AML-193 (cell line): ENCODE results near the gene WDFY2.
"Not testable (repeated sequence)": the region's sequence is repeated elsewhere in the genome, so short reads cannot be mapped to it uniquely, and the experiment has no call there.

Experiments used
- DNase-seq, 2 experiments: peaks; one replicate each; lab custom pipeline; 2025; lab: John Stamatoyannopoulos, UW

The WDFY2 gene

DNA sequence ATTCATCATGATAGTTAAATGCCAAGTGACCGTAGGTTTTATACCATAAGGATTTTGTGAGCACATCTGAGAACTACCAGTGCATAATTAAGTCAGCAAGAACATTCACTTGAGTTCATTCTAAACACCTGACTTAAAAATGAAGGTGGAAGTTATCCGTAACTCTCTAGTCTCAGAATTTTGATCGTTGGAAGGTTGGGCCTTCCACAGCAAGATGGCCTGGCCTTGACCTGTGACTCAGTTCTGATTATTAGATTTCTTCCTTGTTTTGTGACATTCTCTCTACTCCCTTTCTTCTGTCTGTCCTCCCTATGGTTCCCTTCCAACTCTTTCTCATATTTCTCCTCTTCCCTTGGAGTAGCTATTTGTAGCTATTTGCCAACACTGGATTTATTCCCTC is 20.0 kb upstream of the WDFY2 start:
- no peak for DNase-seq

DNA sequence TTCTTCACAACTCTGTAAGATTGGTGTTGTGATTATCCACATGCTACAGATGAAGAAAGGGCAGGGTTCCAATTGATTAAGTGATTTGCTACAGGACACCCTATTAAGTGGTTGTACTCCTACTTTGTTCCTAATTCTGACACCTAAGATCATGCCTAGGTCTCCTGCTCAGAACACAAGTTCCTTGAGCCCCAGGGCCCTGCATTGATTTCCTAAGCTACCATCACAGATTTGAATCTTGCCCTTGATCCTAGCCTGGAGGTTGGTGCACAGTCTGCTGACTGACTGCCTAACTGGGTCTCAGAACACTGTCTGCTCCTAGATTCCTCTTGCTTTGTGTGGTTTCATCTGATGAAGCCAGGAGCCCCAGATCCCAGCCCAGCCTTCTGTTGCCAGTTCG is 19.6 kb upstream of the WDFY2 start:
- no peak for DNase-seq

DNA sequence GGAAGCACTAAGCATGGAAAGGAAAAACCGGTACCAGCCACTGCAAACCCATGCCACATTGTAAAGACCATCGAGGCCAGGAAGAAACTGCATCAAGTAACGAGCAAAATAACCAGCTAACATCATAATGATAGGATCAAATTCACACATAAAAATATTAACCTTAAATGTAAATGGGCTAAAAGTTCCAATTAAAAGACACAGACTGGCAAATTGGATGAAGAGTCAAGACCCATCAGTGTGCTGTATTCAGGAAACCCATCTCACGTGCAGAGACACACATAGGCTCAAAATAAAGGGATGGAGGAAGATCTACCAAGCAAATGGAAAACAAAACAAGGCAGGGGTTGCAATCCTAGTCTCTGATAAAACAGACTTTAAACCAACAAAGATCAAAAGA is 15.3 kb upstream of the WDFY2 start:
- not testable (repeated sequence) for DNase-seq

DNA sequence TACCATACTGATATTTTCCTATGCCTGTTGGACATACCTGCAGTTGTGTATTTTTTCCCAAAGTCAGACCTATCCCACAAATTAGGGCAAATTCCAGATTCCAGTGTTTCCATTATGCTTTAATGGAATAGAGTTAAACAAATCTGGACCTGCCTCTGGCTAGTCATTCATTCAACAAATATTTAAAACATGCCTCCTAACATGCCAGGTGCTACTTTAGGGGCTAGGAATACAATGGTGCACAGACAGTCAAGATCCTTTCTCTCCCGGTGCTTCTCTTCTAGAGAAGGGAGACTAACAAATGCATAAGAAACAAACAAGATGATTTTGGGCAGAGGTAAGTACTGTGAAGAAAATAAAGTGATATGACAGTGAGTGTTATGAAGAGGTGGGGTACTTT is 7.5 kb upstream of the WDFY2 start:
- DNase-seq: no peak

DNA sequence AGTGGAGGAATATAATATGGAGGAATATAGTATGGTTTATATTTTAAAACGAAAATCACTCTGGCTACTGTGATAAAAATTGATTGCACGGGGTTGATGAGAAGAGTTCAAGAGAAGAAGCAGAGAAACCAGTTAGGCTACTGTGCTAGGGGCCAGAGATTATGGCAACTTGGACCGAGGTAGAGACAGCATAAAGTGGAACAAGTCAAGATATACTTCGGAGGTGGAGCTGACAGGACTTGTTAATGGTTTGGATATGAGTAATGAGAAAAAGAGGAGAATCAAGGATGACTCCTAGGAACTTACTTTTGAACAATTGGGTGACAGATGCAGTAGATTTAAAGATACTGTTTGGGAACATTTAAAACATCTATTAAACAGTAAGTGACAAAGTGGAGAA is 6.6 kb upstream of the WDFY2 start:
- no peak for DNase-seq

DNA sequence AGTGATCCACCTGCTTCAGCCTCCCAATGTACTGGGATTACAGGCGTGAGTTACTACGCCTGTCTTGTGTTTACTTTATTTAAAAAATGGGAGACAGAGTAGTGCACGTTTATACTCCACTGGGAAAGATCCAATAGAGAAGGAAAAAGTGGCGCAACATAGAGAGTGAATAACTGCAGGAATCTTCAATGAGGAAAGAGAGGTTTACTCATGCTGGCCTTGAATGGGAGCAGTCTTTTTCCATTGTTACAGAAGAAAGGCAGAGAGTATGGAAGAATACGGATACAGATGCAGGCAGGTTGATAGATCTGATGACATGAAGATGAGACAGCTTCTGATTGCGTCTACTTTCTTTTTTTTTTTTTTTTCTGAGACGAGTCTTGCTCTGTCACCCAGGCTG is 4.6 kb upstream of the WDFY2 start:
- DNase-seq: no peak

DNA sequence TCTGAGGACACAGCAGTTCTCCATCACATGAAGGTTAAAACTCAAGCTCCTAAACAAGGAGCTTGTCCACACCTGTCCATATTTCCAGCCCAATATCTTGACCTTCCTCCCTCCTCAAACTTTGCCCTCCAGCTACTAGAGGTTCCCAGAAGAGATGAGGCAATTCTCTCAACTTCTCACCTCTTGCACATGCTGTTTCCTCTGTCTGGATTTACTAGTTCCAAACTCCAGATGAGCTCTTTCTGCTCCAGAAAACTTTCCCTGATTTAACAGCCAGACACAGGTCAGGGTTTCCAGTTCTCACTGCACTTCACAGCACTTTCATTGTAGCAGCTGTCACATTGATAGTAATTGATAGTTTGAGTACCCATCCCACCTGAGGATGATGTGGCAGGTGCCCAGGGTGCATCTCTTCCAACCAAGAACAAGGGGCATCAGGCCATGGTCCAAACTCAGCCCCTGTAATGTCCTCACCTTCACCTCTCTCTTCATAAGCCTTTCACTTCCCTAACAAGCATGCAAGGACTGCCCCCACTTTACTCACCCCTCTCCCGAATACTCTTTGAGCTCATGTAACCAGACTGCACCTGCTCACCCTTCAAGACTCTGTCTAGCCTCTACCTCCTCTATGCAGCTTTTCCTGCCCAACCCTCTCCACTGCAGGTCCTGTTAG is 3.0 kb upstream of the WDFY2 start:
- DNase-seq: no peak

DNA sequence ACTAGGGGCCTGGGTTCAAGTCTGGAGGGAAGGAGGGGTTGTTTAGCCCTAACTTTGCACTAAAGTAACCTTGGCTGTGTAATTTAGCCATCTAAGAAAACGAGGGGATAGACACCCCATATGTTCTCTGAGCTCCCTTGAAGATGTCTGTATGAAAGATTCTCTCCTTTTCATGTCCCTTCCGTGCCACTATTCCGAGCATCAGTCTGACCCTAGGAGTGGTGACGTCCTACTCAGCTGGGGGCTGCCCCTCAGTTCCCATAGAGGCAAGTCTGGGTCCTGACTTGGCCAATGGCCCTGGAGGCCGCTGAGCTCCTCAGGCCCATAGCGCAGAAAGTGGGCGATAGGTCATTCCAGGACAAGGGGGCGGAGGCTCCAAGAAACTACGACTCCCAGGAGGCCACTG is 790 bp upstream of the WDFY2 start:
- DNase-seq: no peak

DNA sequence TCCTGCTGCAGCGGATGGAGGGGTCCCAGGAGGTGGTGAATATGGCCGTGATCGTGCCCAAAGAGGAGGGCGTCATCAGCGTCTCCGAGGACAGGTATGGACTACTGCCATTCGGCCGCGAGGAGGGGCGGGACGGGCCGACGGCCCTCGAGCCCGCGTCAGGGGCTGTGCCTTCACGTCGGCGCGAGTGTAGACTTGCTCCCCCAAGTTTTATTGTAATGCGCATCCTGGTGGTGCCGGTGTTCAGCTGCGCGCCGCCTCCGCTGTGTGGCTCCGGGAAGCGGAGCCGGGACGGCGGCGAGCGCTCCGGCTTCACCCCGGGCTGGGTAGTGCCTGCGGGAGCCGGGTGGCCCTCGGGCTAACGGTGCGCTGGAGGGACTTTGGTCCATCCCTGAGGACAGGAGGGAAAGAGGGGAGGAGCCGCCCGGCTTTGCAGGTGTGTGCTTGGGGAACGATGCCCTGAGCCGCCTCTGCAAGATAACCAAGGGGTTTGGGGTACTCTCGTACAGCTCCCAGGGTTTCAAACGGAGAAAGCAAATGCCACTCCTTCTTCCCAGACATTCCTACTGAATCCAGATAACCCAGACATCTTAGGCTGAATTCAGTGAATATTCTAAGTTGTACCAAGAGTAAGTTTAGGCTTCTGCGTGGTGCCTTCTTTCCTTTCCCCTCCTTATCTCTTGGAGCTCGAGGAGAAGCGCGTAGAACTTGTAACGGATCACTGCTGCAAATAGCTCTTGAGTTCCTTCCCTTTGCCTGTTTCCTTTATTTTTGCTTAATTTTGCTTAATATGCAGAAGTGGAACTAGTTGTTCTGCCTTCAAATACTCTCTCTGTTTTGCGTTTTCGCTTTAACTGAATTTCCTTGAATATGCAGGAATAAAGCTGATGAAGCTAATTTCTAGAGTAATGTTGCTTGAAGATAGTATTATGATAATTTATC is 740 bp downstream of the WDFY2 start:
- DNase-seq: peak; percentile 57 to 67

DNA sequence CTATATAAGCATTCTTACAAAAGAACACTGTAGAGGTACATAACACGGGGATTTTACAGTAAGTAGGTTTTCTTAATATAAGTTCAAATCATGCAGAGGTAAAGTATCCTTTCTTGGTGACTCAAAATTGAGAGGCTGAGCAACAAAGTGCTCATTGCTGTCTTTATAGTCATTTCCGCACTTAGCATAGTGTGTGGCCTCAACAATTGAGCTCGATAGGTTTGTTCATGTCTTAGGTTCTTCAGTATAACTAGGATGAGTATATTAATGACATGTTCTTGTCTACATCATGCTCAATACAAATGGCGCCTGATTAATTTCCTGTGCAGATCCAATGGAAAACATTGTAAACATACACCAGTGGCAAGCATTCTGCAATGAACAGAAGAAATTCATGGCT is 1.4 kb downstream of the WDFY2 start:
- peak; percentile 51 to 55 for DNase-seq

DNA sequence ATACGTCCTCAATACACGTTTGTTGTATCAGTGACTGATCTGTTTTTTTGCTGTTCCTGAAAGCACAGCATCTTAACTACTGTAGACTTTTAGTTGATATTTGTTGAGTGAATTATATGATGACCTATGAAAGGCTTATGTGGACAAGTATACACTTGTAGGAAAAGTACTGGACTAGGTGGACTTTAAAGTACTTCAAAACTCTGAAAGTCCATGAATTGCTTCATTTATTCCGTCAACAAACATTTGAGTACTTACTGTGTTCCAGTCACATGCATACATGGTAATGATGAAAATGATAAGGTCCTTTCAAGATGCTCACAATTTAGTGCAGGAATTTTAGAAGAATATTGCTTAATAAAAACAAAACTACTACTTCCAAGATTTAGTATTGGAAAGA is 3.1 kb downstream of the WDFY2 start:
- DNase-seq: no peak

DNA sequence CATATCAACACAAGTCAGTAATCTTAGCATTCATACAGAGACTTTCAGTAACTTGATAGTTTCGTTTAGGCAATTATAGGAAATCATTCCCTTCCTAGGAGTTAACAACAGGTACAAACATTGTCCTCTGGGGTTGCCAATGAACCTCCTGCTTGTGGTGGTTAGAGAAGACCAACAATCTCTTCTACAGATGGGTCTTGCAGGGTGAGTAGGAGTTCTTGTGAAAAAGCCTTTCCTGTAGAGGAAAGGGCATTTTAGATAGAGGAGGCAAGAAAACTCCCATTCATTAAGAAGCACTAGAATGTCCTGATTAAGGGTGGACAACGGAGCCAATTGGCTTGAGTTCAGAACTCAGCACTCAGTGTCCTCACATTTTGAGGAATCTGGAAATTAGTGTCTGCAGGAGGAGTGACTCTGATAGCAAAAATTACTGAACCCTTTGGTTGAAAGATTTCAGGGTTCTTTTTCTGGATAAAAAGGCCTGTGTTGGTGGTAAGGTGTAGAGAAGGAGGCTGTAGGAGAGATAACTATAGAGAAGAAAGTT is 4.2 kb downstream of the WDFY2 start:
- DNase-seq: no peak

DNA sequence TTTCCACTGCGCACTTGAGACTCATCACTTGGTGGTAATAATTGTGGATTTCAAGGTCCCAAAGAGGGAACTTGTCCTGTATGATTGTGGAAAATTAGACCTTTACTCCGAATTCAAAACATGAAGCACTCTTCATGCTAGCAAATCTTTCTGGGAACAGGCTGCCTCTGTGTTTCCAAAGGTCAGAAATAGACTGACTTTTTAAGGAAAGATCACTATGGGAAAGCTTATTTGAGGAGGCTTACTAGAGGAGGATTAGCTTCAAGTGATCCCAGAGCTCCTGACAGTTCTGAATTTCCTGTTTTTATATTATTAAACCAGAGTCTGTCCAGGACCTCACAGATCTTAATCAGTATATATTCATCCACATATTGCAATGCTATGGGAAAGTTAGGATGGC is 5.5 kb downstream of the WDFY2 start:
- no peak for DNase-seq

DNA sequence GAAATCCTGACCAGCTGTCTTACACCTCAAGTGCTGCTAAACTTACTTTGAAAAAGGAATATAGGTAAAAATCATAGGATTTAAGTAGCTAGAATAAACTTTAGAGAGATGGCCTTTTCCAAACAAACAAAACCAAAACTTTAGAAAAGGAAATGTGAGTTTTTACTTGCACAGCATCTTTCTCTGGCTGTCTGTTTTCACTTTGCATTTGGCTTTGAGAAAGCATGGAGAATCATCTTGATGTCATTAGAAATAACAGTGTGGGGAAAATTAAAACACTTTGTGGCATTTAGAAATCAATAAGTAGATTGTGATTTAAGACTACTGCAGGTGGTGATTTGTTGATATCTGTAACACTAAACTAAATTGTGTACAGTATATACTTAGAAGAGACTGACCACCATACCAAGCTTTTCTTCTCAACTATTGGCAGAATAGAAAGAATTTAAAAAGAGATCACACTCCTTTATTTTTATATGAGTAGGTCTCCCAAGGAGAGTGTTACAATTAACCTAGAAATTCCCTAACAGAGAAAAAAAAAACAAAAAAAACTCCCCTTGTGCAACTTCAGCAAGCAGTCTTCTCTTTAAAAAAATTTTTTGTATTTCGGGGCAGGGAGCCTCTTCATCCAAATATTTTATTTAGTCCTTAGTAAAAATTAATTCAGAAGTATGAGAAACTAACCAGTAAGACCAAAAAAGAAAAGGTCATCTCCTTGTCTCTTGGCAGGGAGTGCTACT is 6.1 kb downstream of the WDFY2 start:
- no peak for DNase-seq

DNA sequence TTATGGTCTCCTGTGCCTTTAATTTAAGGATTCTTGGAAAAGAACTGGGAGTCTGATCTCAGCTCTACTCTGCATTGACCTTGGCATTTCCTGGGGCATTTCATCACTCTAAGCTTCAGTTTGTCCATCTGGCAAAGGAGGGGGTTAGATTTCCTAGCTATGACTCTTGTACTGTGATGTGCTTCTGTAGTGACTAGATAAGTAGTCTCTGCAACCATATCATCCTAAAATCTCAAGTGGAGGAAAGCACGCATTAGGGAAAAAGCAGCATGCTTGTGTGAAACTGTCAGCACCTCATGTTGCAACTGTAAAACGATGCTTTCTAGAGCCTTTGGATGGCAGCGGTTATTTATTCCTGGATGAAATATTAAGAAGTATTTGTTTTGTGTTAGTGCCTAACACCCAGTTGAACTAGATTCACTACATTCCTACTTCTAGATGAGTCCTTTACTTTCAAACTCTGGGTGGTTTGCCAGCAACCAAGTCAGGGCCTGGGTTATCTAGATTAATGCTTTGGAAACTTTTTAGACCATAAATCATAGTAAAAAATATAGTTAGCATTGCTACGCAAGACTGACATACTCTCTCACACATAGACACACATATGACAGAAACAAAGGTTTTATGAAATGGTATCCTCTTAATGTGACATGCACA is 6.8 kb downstream of the WDFY2 start:
- peak; percentile 69 to 81 for DNase-seq

DNA sequence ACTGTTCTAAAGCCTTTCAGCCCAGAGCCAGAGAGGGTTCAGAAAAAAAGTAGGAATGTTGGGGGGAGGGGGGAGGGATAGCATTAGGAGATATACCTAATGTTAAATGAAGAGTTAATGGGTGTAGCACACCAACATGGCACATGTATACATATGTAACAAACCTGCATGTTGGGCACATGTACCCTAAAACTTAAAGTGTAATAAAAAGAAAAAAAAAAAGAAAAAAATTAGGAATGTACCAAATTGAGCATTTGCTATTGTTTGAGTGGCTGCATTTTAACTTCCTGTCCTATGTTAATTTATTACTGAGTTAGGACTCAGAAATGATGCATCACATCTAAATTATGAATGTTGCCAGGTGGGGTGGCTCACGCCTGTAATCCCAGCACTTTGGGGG is 7.7 kb downstream of the WDFY2 start:
- not testable (repeated sequence) for DNase-seq

DNA sequence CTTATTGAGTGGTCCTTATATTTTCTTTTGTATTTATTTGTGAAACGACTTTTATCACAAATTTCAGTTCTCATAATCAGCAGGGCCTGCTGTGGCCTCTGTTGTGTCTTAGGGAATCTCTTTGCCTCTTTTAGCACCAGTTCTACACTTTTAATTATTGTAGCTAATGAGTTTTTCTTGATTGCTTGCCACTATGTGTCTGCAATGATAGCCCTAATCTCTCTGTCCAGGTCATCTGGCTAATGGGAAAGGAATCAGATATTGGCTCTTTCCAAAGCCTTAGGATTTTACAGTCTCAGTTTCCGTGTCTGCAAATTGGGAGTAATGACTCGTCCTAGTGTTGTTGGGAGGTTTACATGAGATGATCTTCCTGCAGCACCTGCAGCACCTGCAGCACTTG is 10.2 kb downstream of the WDFY2 start:
- DNase-seq: no peak

DNA sequence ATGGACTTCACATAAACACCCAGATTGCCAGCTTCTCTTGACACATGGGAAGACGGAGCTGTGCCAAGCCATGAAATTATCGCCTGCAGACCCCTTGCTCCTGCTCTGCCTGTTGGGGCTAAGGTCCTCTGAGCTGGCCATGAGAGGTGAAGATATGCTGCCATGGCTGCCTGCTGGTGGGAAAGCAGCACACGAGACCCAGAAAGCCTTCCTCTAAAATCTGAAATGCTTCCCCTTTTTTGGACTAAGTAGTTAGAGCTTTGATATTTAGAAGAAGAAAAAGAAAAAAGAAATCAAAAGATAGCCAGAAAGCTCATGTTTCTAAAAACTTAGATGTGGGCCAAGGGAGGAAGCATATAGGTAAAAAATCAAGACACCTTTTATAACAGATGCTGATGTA is 11.2 kb downstream of the WDFY2 start:
- peak in 1 of 2 experiments; percentile 18 for DNase-seq

DNA sequence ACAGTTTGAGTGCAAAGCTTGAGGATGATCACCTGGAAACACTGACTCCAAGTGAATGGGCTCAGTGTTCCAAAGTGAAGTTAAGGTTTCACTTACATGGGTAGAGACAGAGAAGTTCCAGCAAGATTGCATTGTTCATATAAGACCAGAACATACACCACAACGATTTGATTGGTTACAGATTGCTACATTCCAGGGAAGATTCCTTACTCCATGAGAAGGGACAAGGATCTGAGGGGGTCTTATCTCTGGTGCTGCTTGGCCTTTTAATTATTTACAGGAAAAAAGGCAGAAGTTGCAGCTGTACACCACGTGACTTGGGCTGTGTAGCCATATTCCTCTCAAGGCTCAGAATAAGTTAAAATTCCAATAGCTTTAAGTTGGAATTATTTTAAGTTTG is 12.3 kb downstream of the WDFY2 start:
- DNase-seq: no peak

DNA sequence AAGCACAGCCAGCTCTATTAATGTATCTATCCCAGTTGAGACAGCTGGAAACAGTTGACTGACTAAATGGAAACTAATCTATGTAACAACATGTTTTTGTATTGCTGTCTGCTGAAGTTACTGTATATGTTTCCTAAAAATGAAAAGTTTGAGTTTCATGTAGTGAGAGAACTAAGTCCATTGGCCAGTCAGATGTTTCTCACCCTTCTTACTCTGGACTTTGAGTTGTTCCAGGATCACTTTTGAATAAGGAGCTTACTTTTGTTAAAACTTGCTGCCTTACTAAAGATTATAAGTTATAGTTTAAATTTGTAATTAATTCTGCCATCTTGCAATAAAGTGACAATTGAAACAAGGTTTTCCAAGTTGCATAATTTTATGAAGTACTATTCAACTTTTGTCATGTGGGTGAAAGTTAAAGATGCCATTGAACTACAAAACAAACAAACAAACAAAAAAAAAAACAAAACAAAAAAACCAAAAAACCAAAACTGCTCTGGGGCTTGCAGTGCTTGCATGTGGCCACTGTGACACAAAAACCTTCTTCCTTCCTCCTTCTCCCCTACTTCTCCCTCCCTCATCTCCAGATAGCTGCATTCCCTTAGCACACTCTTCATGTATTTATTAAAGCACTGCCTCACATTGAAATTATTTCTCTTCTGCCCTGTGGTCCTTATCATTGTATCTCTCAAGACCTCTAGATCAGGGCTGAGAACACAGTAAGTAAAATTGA is 15.3 kb downstream of the WDFY2 start:
- peak; percentile 40 to 43 for DNase-seq

DNA sequence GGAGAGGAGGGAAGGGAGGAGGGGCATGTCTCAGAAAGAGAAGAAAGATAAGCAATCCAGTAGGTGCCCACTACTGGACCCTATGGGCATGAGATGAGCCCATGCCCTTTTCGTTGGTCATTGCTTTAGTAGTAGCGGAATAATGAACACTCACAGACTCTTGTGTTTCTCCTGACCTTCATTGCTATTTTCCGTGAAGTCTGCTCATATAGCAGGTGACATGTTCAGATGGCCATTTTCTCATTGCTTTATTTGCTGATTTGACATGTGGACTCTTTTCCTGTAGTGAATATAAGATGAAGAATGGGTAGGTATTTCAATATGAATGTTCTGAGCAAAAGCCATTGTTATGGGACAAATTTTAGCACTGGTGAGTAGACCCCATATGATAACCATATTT is 16.4 kb downstream of the WDFY2 start:
- DNase-seq: no peak
